ENCODE measurements around the gene HCN2. TPM values are rescaled to one million over a fixed set of nuclear protein-coding genes. Genes with fewer than 3 reads are reported as not detected.
"Not testable (repeated sequence)": the region's sequence is repeated elsewhere in the genome, so short reads cannot be mapped to it uniquely, and the experiment has no call there.

The HCN2 gene
- total RNA-seq, 2 experiments from 2014 or later: 0.06 to 1.0 TPM

DNA sequence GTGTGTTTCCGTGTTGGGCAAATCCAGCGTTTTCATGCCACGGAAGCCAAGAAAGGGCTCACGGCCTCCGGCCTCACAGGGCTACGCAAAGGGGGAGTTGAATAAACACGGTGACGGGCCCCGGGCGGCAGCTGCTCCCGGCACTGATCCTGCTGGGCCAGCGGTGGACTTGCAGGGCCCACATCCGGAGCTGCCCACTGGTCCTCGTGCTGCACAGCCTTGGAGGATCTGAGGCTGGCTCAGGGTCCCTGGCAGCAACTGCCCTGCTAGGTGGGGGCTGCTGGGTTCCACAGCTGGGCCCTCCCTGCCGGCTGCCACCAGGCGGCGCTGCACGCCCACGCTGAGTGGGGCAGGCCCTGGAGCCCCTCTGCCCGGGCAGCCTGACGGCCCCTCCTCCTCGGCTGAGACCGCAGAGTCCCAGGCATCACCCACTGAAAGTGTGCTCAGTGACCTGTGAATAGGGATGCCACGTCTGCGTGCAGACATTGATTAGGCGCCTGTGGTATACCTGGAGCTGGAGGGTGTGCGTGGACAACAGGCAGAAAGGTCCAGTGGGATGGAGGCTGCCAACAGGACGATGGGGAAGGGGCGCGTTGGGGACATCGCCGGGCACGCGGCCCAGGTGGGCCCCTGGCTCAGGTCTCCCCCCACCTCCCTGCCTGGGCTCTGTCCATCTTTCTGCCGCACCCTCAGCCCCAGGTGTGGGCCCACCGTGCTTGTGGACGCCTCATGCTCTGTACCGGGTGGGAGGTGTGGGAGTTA lies 5.3 kb upstream of the HCN2 start:
- H3K36me3 ChIP-seq (ENCODE audit: insufficient read depth, low read length): peaks cover 25% of the 10 kb centered on the region
- peaks cover 12% of the 10 kb centered on the region for H3K4me1 ChIP-seq (ENCODE audit: insufficient read depth, low read length, poor library complexity, severe bottlenecking)
- H3K4me3 ChIP-seq (ENCODE audit: low read depth, low read length, poor library complexity, severe bottlenecking): no peak overlapping the region
- no peak overlapping the region for H3K4me2 ChIP-seq (ENCODE audit: low read length)
- no peak overlapping the region for H3K27ac ChIP-seq (ENCODE audit: low read depth, low read length, poor library complexity, severe bottlenecking)
- intact Hi-C loops (cut with micrococcal nuclease; ENCODE audit: unreplicated experiment): loop anchor here (5.0 kb wide), 1 partner anchor 148 kb away; no protein-coding TSS in a partner anchor
- TF ChIP-seq, protein P1, sequence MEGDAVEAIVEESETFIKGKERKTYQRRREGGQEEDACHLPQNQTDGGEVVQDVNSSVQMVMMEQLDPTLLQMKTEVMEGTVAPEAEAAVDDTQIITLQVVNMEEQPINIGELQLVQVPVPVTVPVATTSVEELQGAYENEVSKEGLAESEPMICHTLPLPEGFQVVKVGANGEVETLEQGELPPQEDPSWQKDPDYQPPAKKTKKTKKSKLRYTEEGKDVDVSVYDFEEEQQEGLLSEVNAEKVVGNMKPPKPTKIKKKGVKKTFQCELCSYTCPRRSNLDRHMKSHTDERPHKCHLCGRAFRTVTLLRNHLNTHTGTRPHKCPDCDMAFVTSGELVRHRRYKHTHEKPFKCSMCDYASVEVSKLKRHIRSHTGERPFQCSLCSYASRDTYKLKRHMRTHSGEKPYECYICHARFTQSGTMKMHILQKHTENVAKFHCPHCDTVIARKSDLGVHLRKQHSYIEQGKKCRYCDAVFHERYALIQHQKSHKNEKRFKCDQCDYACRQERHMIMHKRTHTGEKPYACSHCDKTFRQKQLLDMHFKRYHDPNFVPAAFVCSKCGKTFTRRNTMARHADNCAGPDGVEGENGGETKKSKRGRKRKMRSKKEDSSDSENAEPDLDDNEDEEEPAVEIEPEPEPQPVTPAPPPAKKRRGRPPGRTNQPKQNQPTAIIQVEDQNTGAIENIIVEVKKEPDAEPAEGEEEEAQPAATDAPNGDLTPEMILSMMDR (conservative IDR thresholded peaks at IDR 0.05; ENCODE audit: low read length): peak; percentile 93
- no peak for TF ChIP-seq EZH2phosphoT487 (IDR thresholded peaks at IDR 0.05; ENCODE audit: borderline replicate concordance, low read depth, low read length)
- H2AFZ ChIP-seq (ENCODE audit: low read length): no peak overlapping the region
- BruUV-seq (replicated peaks): no TSS peak
- POLR2A ChIA-PET: no interaction called here
- H3K9me2 ChIP-seq (ENCODE audit: insufficient read depth, low read length): no peaks in the 10 kb centered on the region
- DNase-seq (ENCODE audit: low spot score): peak; percentile 65
- H3K79me2 ChIP-seq (ENCODE audit: insufficient read depth, low read depth, low read length): no peaks in the 10 kb centered on the region
- no peaks in the 10 kb centered on the region for H3K9me3 ChIP-seq (ENCODE audit: low read length)
- H4K20me1 ChIP-seq (ENCODE audit: insufficient read depth, low read length): no peaks in the 10 kb centered on the region; the same call in 1 of the 2 replicates
- CTCF ChIA-PET (ENCODE audit: unreplicated experiment): no interaction called here

DNA sequence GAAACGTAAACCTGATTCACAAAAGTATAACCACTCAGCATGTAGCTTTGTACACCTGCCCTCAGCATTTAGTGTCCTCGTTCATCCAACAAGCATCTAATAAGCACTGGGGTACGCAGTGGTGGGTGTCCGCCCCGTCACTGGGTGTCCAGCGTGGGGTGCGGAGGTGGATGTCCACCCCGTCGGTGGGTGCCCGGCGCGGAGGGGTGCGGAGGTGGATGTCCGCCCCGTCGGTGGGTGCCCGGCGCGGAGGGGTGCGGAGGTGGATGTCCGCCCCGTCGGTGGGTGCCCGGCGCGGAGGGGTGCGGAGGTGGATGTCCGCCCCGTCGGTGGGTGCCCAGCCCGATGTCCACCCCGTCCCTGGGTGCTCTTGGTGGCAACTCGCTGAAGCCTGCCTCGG lies 4.5 kb upstream of the HCN2 start:
- POLR2A ChIA-PET; H3K27ac ChIP-seq (ENCODE audit: low read depth, low read length, poor library complexity, severe bottlenecking); H3K79me2 ChIP-seq (ENCODE audit: insufficient read depth, low read depth, low read length); BruUV-seq (replicated peaks); H2AFZ ChIP-seq (ENCODE audit: low read length); H3K9me2 ChIP-seq (ENCODE audit: insufficient read depth, low read length); H3K9me3 ChIP-seq (ENCODE audit: low read length); H3K4me3 ChIP-seq (ENCODE audit: low read depth, low read length, poor library complexity, severe bottlenecking); DNase-seq (ENCODE audit: low spot score); CTCF ChIA-PET (ENCODE audit: unreplicated experiment); H3K4me2 ChIP-seq (ENCODE audit: low read length); H4K20me1 ChIP-seq (ENCODE audit: insufficient read depth, low read length): not testable (repeated sequence)
- intact Hi-C loops (cut with micrococcal nuclease; ENCODE audit: unreplicated experiment): loop anchor here (5.0 kb wide), 1 partner anchor 147 kb away; no protein-coding TSS in a partner anchor
- H3K4me1 ChIP-seq (ENCODE audit: insufficient read depth, low read length, poor library complexity, severe bottlenecking): peaks cover 12% of the 10 kb centered on the region
- peaks cover 25% of the 10 kb centered on the region for H3K36me3 ChIP-seq (ENCODE audit: insufficient read depth, low read length)

DNA sequence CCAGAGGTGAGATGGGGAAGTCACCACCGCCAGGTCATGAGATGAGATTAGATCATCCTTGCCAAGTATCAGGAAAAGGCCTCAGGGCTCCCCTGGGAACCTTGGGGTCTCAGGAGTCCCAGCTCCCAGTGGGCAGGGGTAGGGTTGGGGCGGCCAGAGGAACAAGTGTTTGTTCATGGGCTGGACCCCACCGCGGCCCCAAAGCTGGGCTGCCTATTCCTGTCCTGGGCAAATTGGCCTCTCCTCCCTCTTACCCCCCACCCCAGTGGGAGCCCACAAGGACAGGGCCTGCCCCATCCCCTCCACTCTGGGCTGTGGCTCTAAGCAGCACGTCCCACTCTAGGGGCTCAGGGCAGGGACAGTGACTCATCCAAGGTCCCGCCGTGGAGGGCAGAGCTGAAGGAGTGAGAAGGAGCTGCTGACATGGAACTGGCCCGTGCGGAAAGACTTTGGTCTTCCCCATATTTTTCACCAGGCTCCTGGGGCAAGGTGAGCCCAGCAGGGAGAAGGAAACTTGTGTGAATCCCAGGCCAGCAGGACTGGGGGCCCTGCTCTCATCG lies 4.0 kb upstream of the HCN2 start:
- H4K20me1 ChIP-seq (ENCODE audit: insufficient read depth, low read length): no peaks in the 10 kb centered on the region; the same call in 1 of the 2 replicates
- no peak for TF ChIP-seq EZH2phosphoT487 (IDR thresholded peaks at IDR 0.05; ENCODE audit: borderline replicate concordance, low read depth, low read length)
- TF ChIP-seq, protein P1 (conservative IDR thresholded peaks at IDR 0.05; ENCODE audit: low read length): no peak
- H3K4me2 ChIP-seq (ENCODE audit: low read length): no peak overlapping the region
- no peak overlapping the region for H2AFZ ChIP-seq (ENCODE audit: low read length)
- no peak overlapping the region for H3K4me3 ChIP-seq (ENCODE audit: low read depth, low read length, poor library complexity, severe bottlenecking)
- intact Hi-C loops (cut with micrococcal nuclease; ENCODE audit: unreplicated experiment): loop anchor here (5.0 kb wide), 1 partner anchor 147 kb away; no protein-coding TSS in a partner anchor
- BruUV-seq (replicated peaks): no TSS peak
- H3K36me3 ChIP-seq (ENCODE audit: insufficient read depth, low read length): peaks cover 20% of the 10 kb centered on the region
- H3K9me3 ChIP-seq (ENCODE audit: low read length): no peaks in the 10 kb centered on the region
- ChIA-PET CTCF (ENCODE audit: unreplicated experiment) (interaction anchor here (0.6 kb wide), 1 partner anchor 25 kb away, joined by 3 read pairs; no protein-coding TSS in a partner anchor), POLR2A (no interaction called here)
- no peaks in the 10 kb centered on the region for H3K79me2 ChIP-seq (ENCODE audit: insufficient read depth, low read depth, low read length)
- no peak for DNase-seq (ENCODE audit: low spot score)
- peaks cover 12% of the 10 kb centered on the region for H3K4me1 ChIP-seq (ENCODE audit: insufficient read depth, low read length, poor library complexity, severe bottlenecking)
- H3K9me2 ChIP-seq (ENCODE audit: insufficient read depth, low read length): no peaks in the 10 kb centered on the region
- no peak overlapping the region for H3K27ac ChIP-seq (ENCODE audit: low read depth, low read length, poor library complexity, severe bottlenecking)

Data from OCI-LY7 (cell line).